Measurements from ENCODE around the gene INF2.

- no peak for TF ChIP-seq CTCF (conservative IDR thresholded peaks at IDR 0.05 in 1 of 2, IDR thresholded peaks at IDR 0.05 in 1 of 2; ENCODE audit: extremely low read depth in 1 of 2, insufficient read depth in 1 of 2, low read depth in 1 of 2, low read length in 2 of 2)
- no peak for TF ChIP-seq EZH2 (IDR thresholded peaks at IDR 0.05; ENCODE audit: borderline replicate concordance, low read length)
Measured at GRCh38 chr14:104751539-104752422, 62.4 kb downstream of the INF2 start.

All from mammary epithelial cell (primary cell).